OCI-LY7 (cell line): ENCODE results near the gene DNPH1.

Experiments used
- CTCF ChIP-seq: fragments of 200-600 bp; sonication (generic); conservative IDR thresholded peaks from 2 replicates; pipeline ENCODE4 v1.5.1; 2014; ENCODE audit warnings: mild to moderate bottlenecking, antibody characterized with exemption, low read length, moderate library complexity, mixed read lengths
- EZH2phosphoT487 ChIP-seq: fragments of 200-600 bp; sonication (generic); IDR thresholded peaks from 2 replicates; pipeline ENCODE4 v1.6.1; 2018; ENCODE audit warnings: low read depth, borderline replicate concordance, mild to moderate bottlenecking, mixed run types, antibody characterized with exemption, low read length, moderate library complexity, mixed read lengths

GRCh38 chr6:43260791-43261190 is 31.5 kb upstream of the DNPH1 start:
- TF ChIP-seq CTCF (no peak), EZH2phosphoT487 (no peak)
